Central memory CD4-positive, alpha-beta T cell (primary cell): ENCODE measurements around the gene A4GALT.
"Not testable (repeated sequence)": the region's sequence is repeated elsewhere in the genome, so short reads cannot be mapped to it uniquely, and the experiment has no call there.

Experiments used
- DNase-seq: peaks from one replicate; pipeline ENCODE4 v3.0.0; 2022

The A4GALT gene

GRCh38 chr22:42679691-42680090 is 41.0 kb downstream of the A4GALT start:
- no peak for DNase-seq

- DNase-seq = no peak
Observed at GRCh38 chr22:42678894-42679293, 41.8 kb downstream of the A4GALT start.

- DNase-seq = not testable (repeated sequence)
Observed at GRCh38 chr22:42677936-42678335, 42.7 kb downstream of the A4GALT start.

- DNase-seq = no peak
Observed at GRCh38 chr22:42676059-42676607, 44.5 kb downstream of the A4GALT start.

GRCh38 chr22:42673898-42674401 is 46.7 kb downstream of the A4GALT start:
- no peak for DNase-seq

GRCh38 chr22:42673071-42673470 is 47.6 kb downstream of the A4GALT start:
- not testable (repeated sequence) for DNase-seq

- DNase-seq = no peak
Observed at GRCh38 chr22:42670921-42671709, 49.6 kb downstream of the A4GALT start.

- DNase-seq = no peak
Observed at GRCh38 chr22:42670046-42670445, 50.6 kb downstream of the A4GALT start.

GRCh38 chr22:42666393-42666792 is 54.3 kb downstream of the A4GALT start:
- not testable (repeated sequence) for DNase-seq

- no peak for DNase-seq
Observed at GRCh38 chr22:42664976-42665831, 55.5 kb downstream of the A4GALT start.

GRCh38 chr22:42661985-42662831 is 58.5 kb downstream of the A4GALT start:
- peak; percentile 73 for DNase-seq

- no peak for DNase-seq
Observed at GRCh38 chr22:42656578-42656977, 64.1 kb downstream of the A4GALT start.

- DNase-seq = no peak
Observed at GRCh38 chr22:42655693-42656092, 65.0 kb downstream of the A4GALT start.

GRCh38 chr22:42654436-42655073 is 66.1 kb downstream of the A4GALT start:
- DNase-seq = no peak

- DNase-seq = no peak
Observed at GRCh38 chr22:42653999-42654398, 66.7 kb downstream of the A4GALT start.

GRCh38 chr22:42651134-42651533 is 69.5 kb downstream of the A4GALT start:
- DNase-seq = no peak

GRCh38 chr22:42649246-42650099 is 71.2 kb downstream of the A4GALT start, which contains the start of gene CYB5R3:
Gene CYB5R3 (minus strand): TSS chr22:42649392. CDS start chr22:42649315, 77 bp downstream.
- peak; percentile 67 for DNase-seq

- no peak for DNase-seq
Observed at GRCh38 chr22:42648368-42649245, 72.1 kb downstream of the A4GALT start.

GRCh38 chr22:42648017-42648367 is 72.7 kb downstream of the A4GALT start:
- no peak for DNase-seq
